ENCODE measurements around the gene VGLL4.
"Not testable (repeated sequence)": the region's sequence is repeated elsewhere in the genome, so short reads cannot be mapped to it uniquely, and the experiment has no call there.

VGLL4 gene

GRCh38 chr3:11592445-11593298 is 51.0 kb downstream of the VGLL4 start:
- intact Hi-C loops (cut with DNase I): no loop called here
- no peak for DNase-seq

- DNase-seq: peak; percentile 62 to 95 (median 70)
- intact Hi-C loops (cut with DNase I): loop anchor here (2.0 kb wide), 1 partner anchor 51 kb away; the partner anchor contains the start of gene VGLL4
These were observed 52.1 kb downstream of the VGLL4 start for GRCh38 chr3:11591391-11592282.

- no peak for DNase-seq
- intact Hi-C loops (cut with DNase I): loop anchor here (2.0 kb wide), 1 partner anchor 52 kb away; the partner anchor contains the start of gene VGLL4
These were observed 52.7 kb downstream of the VGLL4 start for GRCh38 chr3:11591002-11591355.

GRCh38 chr3:11589706-11590105 is 54.0 kb downstream of the VGLL4 start:
- intact Hi-C loops (cut with DNase I): loop anchor here (2.0 kb wide), 1 partner anchor 53 kb away; the partner anchor contains the start of gene VGLL4
- DNase-seq: no peak

- DNase-seq: no peak
- intact Hi-C loops (cut with DNase I): no loop called here
These were observed 55.0 kb downstream of the VGLL4 start for GRCh38 chr3:11588755-11589154.

GRCh38 chr3:11588338-11588737 is 55.4 kb downstream of the VGLL4 start:
- intact Hi-C loops (cut with DNase I): no loop called here
- DNase-seq: no peak

- intact Hi-C loops (cut with DNase I): no loop called here
- DNase-seq: no peak
These were observed 55.9 kb downstream of the VGLL4 start for GRCh38 chr3:11587766-11588165.

GRCh38 chr3:11584570-11584969 is 59.1 kb downstream of the VGLL4 start:
- intact Hi-C loops (cut with DNase I): no loop called here

GRCh38 chr3:11583638-11584046 is 60.1 kb downstream of the VGLL4 start:
- intact Hi-C loops (cut with DNase I): no loop called here

More at GRCh38 chr3:11584570-11584969, 59.1 kb downstream of the VGLL4 start:
- DNase-seq: no peak

GRCh38 chr3:11583235-11583634 is 60.5 kb downstream of the VGLL4 start:
- no peak for DNase-seq
- intact Hi-C loops (cut with DNase I): no loop called here

More at GRCh38 chr3:11583638-11584046, 60.1 kb downstream of the VGLL4 start:
- no peak for DNase-seq

- intact Hi-C loops (cut with DNase I): no loop called here
- DNase-seq: peak; percentile 66 to 96 (median 75)
These were observed 61.3 kb downstream of the VGLL4 start for GRCh38 chr3:11582191-11582968.

- intact Hi-C loops (cut with DNase I): no loop called here
- no peak for DNase-seq
These were observed 62.2 kb downstream of the VGLL4 start for GRCh38 chr3:11581237-11582190.

GRCh38 chr3:11580645-11581044 is 63.1 kb downstream of the VGLL4 start:
- intact Hi-C loops (cut with DNase I): no loop called here
- no peak for DNase-seq

- peak in 1 of 10 donors; percentile 61 for DNase-seq
- intact Hi-C loops (cut with DNase I): no loop called here
These were observed 65.5 kb downstream of the VGLL4 start for GRCh38 chr3:11578169-11578568.

GRCh38 chr3:11576453-11576852 is 67.3 kb downstream of the VGLL4 start:
- intact Hi-C loops (cut with DNase I): no loop called here
- DNase-seq: peak in 1 of 10 donors; percentile 61

- intact Hi-C loops (cut with DNase I): no loop called here
- peak in 1 of 10 donors; percentile 47 for DNase-seq
These were observed 68.0 kb downstream of the VGLL4 start for GRCh38 chr3:11575677-11576076.

- intact Hi-C loops (cut with DNase I): no loop called here
- DNase-seq: peak in 1 of 10 donors; percentile 70
These were observed 68.6 kb downstream of the VGLL4 start for GRCh38 chr3:11574981-11575669.

GRCh38 chr3:11572660-11573059 is 71.1 kb downstream of the VGLL4 start:
- intact Hi-C loops (cut with DNase I); DNase-seq: not testable (repeated sequence)

All from posterior cingulate gyrus (tissue), 11 donors.